Suprapubic skin (tissue), 4 donors: ENCODE results near the gene GAP43.

Source experiments
- EP300 ChIP-seq: sonication (generic); formaldehyde crosslinking; IDR thresholded peaks from one replicate; pipeline ENCODE4 v1.6.1; 2017; ENCODE audit warnings: antibody characterized with exemption
- POLR2A ChIP-seq, 2 donors: fragments of 450-650 bp; IDR thresholded peaks; one replicate each; pipeline ENCODE4 v1.6.1; 2017; ENCODE audit warnings: antibody characterized with exemption in 2 of 2, mild to moderate bottlenecking in 2 of 2, moderate library complexity in 2 of 2
- POLR2AphosphoS5 ChIP-seq, 3 donors: sonication (generic); formaldehyde crosslinking; IDR thresholded peaks; one replicate each; pipeline ENCODE4 v1.6.1; 2017; ENCODE audit warnings: antibody characterized with exemption in 3 of 3
- TF ChIP-seq, protein P1 (sequence below), 2 donors: fragments of 200-600 bp in 1 of 2; fragments of 450-650 bp in 1 of 2; sonication (generic) in 1 of 2; IDR thresholded peaks; one replicate each; pipeline ENCODE4 v1.5.1; 2016 to 2019; ENCODE audit warnings: antibody characterized with exemption in 2 of 2, mild to moderate bottlenecking in 1 of 2, moderate library complexity in 1 of 2

DNA sequence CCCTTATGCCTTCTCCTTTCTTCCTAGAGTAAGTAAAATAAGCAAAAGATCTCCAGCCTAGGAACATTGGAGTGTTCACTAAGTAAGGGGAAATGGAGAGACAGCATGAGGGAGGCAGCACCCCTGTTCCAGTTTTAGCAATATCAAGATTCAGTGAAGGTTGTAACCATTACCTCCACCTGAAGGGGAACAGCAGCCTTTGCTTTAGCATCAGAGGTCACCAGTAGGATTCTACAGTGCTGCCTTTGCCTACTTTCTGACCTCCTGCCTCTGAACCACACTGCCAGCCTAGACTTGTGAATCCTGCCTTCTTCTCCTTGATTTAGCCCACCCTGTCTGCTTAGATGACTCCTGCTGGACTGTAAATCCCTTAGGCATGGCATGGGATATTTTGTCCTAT, 104.7 kb downstream of the GAP43 start:
- TF ChIP-seq, protein P1, sequence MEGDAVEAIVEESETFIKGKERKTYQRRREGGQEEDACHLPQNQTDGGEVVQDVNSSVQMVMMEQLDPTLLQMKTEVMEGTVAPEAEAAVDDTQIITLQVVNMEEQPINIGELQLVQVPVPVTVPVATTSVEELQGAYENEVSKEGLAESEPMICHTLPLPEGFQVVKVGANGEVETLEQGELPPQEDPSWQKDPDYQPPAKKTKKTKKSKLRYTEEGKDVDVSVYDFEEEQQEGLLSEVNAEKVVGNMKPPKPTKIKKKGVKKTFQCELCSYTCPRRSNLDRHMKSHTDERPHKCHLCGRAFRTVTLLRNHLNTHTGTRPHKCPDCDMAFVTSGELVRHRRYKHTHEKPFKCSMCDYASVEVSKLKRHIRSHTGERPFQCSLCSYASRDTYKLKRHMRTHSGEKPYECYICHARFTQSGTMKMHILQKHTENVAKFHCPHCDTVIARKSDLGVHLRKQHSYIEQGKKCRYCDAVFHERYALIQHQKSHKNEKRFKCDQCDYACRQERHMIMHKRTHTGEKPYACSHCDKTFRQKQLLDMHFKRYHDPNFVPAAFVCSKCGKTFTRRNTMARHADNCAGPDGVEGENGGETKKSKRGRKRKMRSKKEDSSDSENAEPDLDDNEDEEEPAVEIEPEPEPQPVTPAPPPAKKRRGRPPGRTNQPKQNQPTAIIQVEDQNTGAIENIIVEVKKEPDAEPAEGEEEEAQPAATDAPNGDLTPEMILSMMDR (IDR thresholded peaks at IDR 0.05): no peak
- TF ChIP-seq EP300: no peak
- TF ChIP-seq POLR2A (IDR thresholded peaks at IDR 0.05): no peak
- TF ChIP-seq POLR2AphosphoS5 (IDR thresholded peaks at IDR 0.05): no peak
